H9 (cell line): Measurements from ENCODE around the gene KCNAB1. TPM values are rescaled to one million over a fixed set of nuclear protein-coding genes. Genes with fewer than 3 reads are reported as not detected.

Experiments used
- DNase-seq: peaks from one replicate; pipeline ENCODE4 v3.0.0-alpha.2; 2017
- H2AFZ ChIP-seq: one replicate; pipeline ENCODE4 v1.6.1; 2013; ENCODE audit warnings: mild to moderate bottlenecking, low read length, control low read depth, moderate library complexity
- H2AK5ac ChIP-seq: 2 replicates; pipeline ENCODE4 v1.6.1; 2013; ENCODE audit warnings: low read length, control low read depth, mixed read lengths; ENCODE audit not compliant: insufficient read length
- H2BK120ac ChIP-seq: one replicate; pipeline ENCODE4 v1.6.1; 2013; ENCODE audit warnings: low read depth, mild to moderate bottlenecking, low read length, control low read depth, inconsistent platforms; ENCODE audit not compliant: poor library complexity, severe bottlenecking
- H2BK12ac ChIP-seq: 2 replicates; pipeline ENCODE4 v1.6.1; 2013; ENCODE audit warnings: low read length, control low read depth, mixed read lengths, low read depth; ENCODE audit not compliant: insufficient read length
- H2BK15ac ChIP-seq: 2 replicates; pipeline ENCODE4 v1.6.1; 2013; ENCODE audit warnings: low read depth, low read length, control low read depth
- H2BK20ac ChIP-seq: one replicate; pipeline ENCODE4 v1.6.1; 2013; ENCODE audit warnings: low read depth, mild to moderate bottlenecking, low read length, control low read depth, inconsistent platforms; ENCODE audit not compliant: poor library complexity, severe bottlenecking
- H2BK5ac ChIP-seq: 2 replicates; pipeline ENCODE4 v1.6.1; 2013; ENCODE audit warnings: low read length, control low read depth, mixed read lengths; ENCODE audit not compliant: insufficient read length
- H3K14ac ChIP-seq: 2 replicates; pipeline ENCODE4 v1.6.1; 2013; ENCODE audit warnings: low read length, control low read depth; ENCODE audit not compliant: insufficient read depth
- H3K18ac ChIP-seq: 2 replicates; pipeline ENCODE4 v1.6.1; 2013; ENCODE audit warnings: low read depth, mild to moderate bottlenecking, mixed read lengths, low read length, control low read depth; ENCODE audit not compliant: insufficient read length
- H3K23ac ChIP-seq: 2 replicates; pipeline ENCODE4 v1.6.1; 2013; ENCODE audit warnings: low read length, control low read depth, mixed read lengths, low read depth; ENCODE audit not compliant: insufficient read length
- H3K23me2 ChIP-seq: 2 replicates; pipeline ENCODE4 v1.6.1; 2013; ENCODE audit warnings: low read depth, mild to moderate bottlenecking, mixed read lengths, low read length, control low read depth; ENCODE audit not compliant: insufficient read length, poor library complexity, severe bottlenecking
- H3K27ac ChIP-seq: 2 replicates; pipeline ENCODE4 v1.5.1; 2013; ENCODE audit warnings: low read length, control low read depth, mixed read lengths, low read depth; ENCODE audit not compliant: insufficient read length
- H3K27me3 ChIP-seq: 2 replicates; pipeline ENCODE4 v1.6.1; 2013; ENCODE audit warnings: low read length, control low read depth, inconsistent platforms; ENCODE audit not compliant: insufficient read depth
- H3K4ac ChIP-seq: 2 replicates; pipeline ENCODE4 v1.6.1; 2013; ENCODE audit warnings: low read depth, mild to moderate bottlenecking, control low read depth, inconsistent platforms, low read length, moderate library complexity
- H3K4me1 ChIP-seq: 2 replicates; pipeline ENCODE4 v1.6.1; 2013; ENCODE audit warnings: low read length, control low read depth, inconsistent platforms; ENCODE audit not compliant: insufficient read depth
- H3K4me2 ChIP-seq: 2 replicates; pipeline ENCODE4 v1.6.1; 2013; ENCODE audit warnings: low read length, control low read depth, mixed read lengths; ENCODE audit not compliant: insufficient read length, insufficient read depth
- H3K56ac ChIP-seq: 2 replicates; pipeline ENCODE4 v1.6.1; 2013; ENCODE audit warnings: low read depth, mild to moderate bottlenecking, mixed read lengths, low read length, control low read depth; ENCODE audit not compliant: insufficient read length
- H3K79me1 ChIP-seq: 2 replicates; pipeline ENCODE4 v1.6.1; 2013; ENCODE audit warnings: low read depth, mild to moderate bottlenecking, moderate library complexity, low read length, control low read depth, inconsistent platforms; ENCODE audit not compliant: insufficient read depth, poor library complexity, severe bottlenecking
- H3K79me2 ChIP-seq: 2 replicates; pipeline ENCODE4 v1.6.1; 2013; ENCODE audit warnings: low read length, control low read depth, inconsistent platforms; ENCODE audit not compliant: insufficient read depth
- H3K9ac ChIP-seq: 2 replicates; pipeline ENCODE4 v1.6.1; 2013; ENCODE audit warnings: low read length, control low read depth, mixed read lengths; ENCODE audit not compliant: insufficient read length; ENCODE audit errors: extremely low read depth
- H3K9me3 ChIP-seq: one replicate; pipeline ENCODE4 v1.6.1; 2013; ENCODE audit warnings: low read depth, low read length, inconsistent platforms; ENCODE audit not compliant: control insufficient read depth
- H3T11ph ChIP-seq: one replicate; pipeline ENCODE4 v1.6.1; 2013; ENCODE audit warnings: mild to moderate bottlenecking, low read length, control low read depth, inconsistent platforms
- H4K20me1 ChIP-seq: one replicate; pipeline ENCODE4 v1.6.1; 2013; ENCODE audit not compliant: control insufficient read depth, insufficient read length, insufficient read depth
- H4K5ac ChIP-seq: 2 replicates; pipeline ENCODE4 v1.6.1; 2013; ENCODE audit warnings: low read depth, mild to moderate bottlenecking, mixed read lengths, low read length, control low read depth; ENCODE audit not compliant: insufficient read length
- H4K8ac ChIP-seq: replicated peaks from 2 replicates; pipeline ENCODE4 v1.6.1; 2013; ENCODE audit warnings: low read length, control low read depth, mixed read lengths, low read depth; ENCODE audit not compliant: insufficient read length
- H4K91ac ChIP-seq: 2 replicates; pipeline ENCODE4 v1.6.1; 2013; ENCODE audit warnings: low read depth, mild to moderate bottlenecking, moderate library complexity, mixed read lengths, low read length, control low read depth; ENCODE audit not compliant: insufficient read length
- H3K27ac Mint-ChIP-seq, 3 experiments: 2 replicates in 2 of 3; 3 replicates in 1 of 3; pipeline ENCODE4 v1.8.0; 2020 to 2021; ENCODE audit warnings: mixed read lengths in 3 of 3, mild to moderate bottlenecking in 1 of 3, moderate library complexity in 1 of 3
- H3K27me3 Mint-ChIP-seq: 2 replicates; pipeline ENCODE4 v1.8.0; 2021; ENCODE audit warnings: low read depth, mild to moderate bottlenecking, moderate library complexity, mixed read lengths
- H3K36me3 Mint-ChIP-seq, 3 experiments: 2 replicates in 2 of 3; 3 replicates in 1 of 3; pipeline ENCODE4 v1.8.0; 2020 to 2021; ENCODE audit warnings: low read depth in 3 of 3, mixed read lengths in 3 of 3; ENCODE audit not compliant: insufficient read depth in 1 of 3
- H3K4me1 Mint-ChIP-seq, 2 experiments: 2 replicates each; pipeline ENCODE4 v1.8.0; 2020; ENCODE audit warnings: mixed read lengths in 2 of 2
- H3K4me3 Mint-ChIP-seq, 2 experiments: 2 replicates in 1 of 2; 3 replicates in 1 of 2; pipeline ENCODE4 v1.8.0; 2020 to 2021; ENCODE audit warnings: mild to moderate bottlenecking in 2 of 2, mixed read lengths in 2 of 2, moderate library complexity in 1 of 2
- H3K9me3 Mint-ChIP-seq, 2 experiments: 2 replicates in 1 of 2; 3 replicates in 1 of 2; pipeline ENCODE4 v1.8.0; 2020; ENCODE audit warnings: mild to moderate bottlenecking in 2 of 2, mixed read lengths in 2 of 2, moderate library complexity in 1 of 2
- WGBS: extraction: QIAGEN DNeasy Blood & Tissue Kit; methylation state at CpG from one replicate; pipeline ENCODE4 v1.1.7; 2013; ENCODE audit warnings: missing lambda C conversion rate, low lambda C conversion rate, mixed read lengths; ENCODE audit not compliant: insufficient read length; ENCODE audit errors: extremely low coverage; 5-methylcytosine and 5-hydroxymethylcytosine counted together
- total RNA-seq: library from RNA; stranded (reverse); gene quantifications from 2 replicates; pipeline ENCODE4 v1.2.1, GENCODE V29; 2021
- TF ChIP-seq, protein P1 (sequence below): fragments of 200-600 bp; sonication (generic); conservative IDR thresholded peaks from 3 replicates; pipeline ENCODE4 v1.8.0; 2021; ENCODE audit warnings: antibody characterized with exemption, mild to moderate bottlenecking

Gene KCNAB1
- total RNA-seq, 1 experiment from 2014 or later = 3.7 TPM

DNA sequence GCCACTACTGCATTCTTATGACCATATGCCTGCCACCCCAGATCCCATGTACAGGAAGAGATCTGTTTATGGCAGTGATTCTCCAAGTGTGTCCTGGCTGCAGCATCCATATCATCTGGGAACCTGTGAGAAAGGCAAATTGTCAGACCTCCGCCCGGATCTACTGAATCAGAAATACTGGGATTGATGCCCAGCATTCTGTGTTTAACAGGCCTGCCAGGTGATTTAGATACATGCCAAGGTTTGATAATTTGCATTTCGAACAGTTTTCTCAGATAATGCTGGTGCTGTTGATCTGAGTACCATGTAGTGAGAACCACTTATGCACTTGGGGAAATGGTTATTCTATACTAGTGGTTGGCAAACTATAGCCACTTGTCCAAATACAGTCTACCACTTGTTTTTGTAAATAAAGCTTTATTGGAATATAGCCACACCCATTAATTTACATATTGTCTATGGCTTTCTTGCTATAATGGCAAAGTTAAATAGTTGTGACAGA is 269.1 kb downstream of the KCNAB1 start:
- no peak overlapping the region for H2BK15ac ChIP-seq
- no peaks in the 10 kb centered on the region for H3K27me3 ChIP-seq
- H4K8ac ChIP-seq = no peak overlapping the region
- H3T11ph ChIP-seq = no peak overlapping the region
- no peak overlapping the region for H2AK5ac ChIP-seq
- H3K23me2 ChIP-seq = no peaks in the 10 kb centered on the region
- no peak overlapping the region for H2BK20ac ChIP-seq
- H2BK120ac ChIP-seq = no peak overlapping the region
- H2BK12ac ChIP-seq = no peak overlapping the region
- H3K18ac ChIP-seq = no peak overlapping the region
- Mint-ChIP-seq H3K27ac (no peak overlapping the region), H3K9me3 (no peaks in the 10 kb centered on the region), H3K36me3 (no peaks in the 10 kb centered on the region), H3K4me1 (peaks cover 3 to 9% of the 10 kb centered on the region in 2 experiments; a peak in 2 of 4 replicates), H3K4me3 (no peak overlapping the region), H3K27me3 (no peaks in the 10 kb centered on the region)
- no peak overlapping the region for H2BK5ac ChIP-seq
- DNase-seq = no peak
- no peaks in the 10 kb centered on the region for H3K4me1 ChIP-seq
- no peak overlapping the region for H3K4ac ChIP-seq
- TF ChIP-seq, protein P1, sequence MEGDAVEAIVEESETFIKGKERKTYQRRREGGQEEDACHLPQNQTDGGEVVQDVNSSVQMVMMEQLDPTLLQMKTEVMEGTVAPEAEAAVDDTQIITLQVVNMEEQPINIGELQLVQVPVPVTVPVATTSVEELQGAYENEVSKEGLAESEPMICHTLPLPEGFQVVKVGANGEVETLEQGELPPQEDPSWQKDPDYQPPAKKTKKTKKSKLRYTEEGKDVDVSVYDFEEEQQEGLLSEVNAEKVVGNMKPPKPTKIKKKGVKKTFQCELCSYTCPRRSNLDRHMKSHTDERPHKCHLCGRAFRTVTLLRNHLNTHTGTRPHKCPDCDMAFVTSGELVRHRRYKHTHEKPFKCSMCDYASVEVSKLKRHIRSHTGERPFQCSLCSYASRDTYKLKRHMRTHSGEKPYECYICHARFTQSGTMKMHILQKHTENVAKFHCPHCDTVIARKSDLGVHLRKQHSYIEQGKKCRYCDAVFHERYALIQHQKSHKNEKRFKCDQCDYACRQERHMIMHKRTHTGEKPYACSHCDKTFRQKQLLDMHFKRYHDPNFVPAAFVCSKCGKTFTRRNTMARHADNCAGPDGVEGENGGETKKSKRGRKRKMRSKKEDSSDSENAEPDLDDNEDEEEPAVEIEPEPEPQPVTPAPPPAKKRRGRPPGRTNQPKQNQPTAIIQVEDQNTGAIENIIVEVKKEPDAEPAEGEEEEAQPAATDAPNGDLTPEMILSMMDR = no peak
- H3K14ac ChIP-seq = no peak overlapping the region
- H3K23ac ChIP-seq = no peak overlapping the region
- no peaks in the 10 kb centered on the region for H3K79me1 ChIP-seq
- no peak overlapping the region for H2AFZ ChIP-seq
- no CpG with 5 or more reads among the region's 3 CpGs for WGBS
- H3K56ac ChIP-seq = no peak overlapping the region
- H4K20me1 ChIP-seq = no peaks in the 10 kb centered on the region
- no peaks in the 10 kb centered on the region for H3K9me3 ChIP-seq
- H3K9ac ChIP-seq = no peak overlapping the region
- no peak overlapping the region for H3K27ac ChIP-seq
- no peak overlapping the region for H4K91ac ChIP-seq
- H3K79me2 ChIP-seq = no peaks in the 10 kb centered on the region
- no peak overlapping the region for H3K4me2 ChIP-seq
- no peak overlapping the region for H4K5ac ChIP-seq
